Measurements from ENCODE around the gene CEACAM21. TPM values are rescaled to one million over a fixed set of nuclear protein-coding genes. Genes with fewer than 3 reads are reported as not detected.

The CEACAM21 gene
- total RNA-seq, 6 experiments from 2014 or later, result 0.49 to 1.4 (median 1.2) TPM; not detected in 1

GRCh38 chr19:41627966-41628675, 52.2 kb downstream of the CEACAM21 start:
- DNase-seq, result no peak
- intact Hi-C loops (cut with DNase I), result no loop called here
- no peaks in the 10 kb centered on the region for H3K36me3 ChIP-seq
- peak in 1 of 4 donors; percentile 14 for ATAC-seq
- TF ChIP-seq CTCF (IDR thresholded peaks at IDR 0.05), result no peak
- no peak for TF ChIP-seq POLR2A (IDR thresholded peaks at IDR 0.05)
- H3K27me3 ChIP-seq, result no peaks in the 10 kb centered on the region
- no peaks in the 10 kb centered on the region for H3K4me1 ChIP-seq
- no peak overlapping the region for H3K4me3 ChIP-seq
- H3K27ac ChIP-seq, result no peak overlapping the region
- H3K9me3 ChIP-seq, result no peaks in the 10 kb centered on the region
- WGBS (ENCODE audit: insufficient coverage, low coverage, low lambda C conversion rate, missing lambda C conversion rate), result 39% methylated on average over 3 of the region's 8 CpGs

Other genes starting within 250 kb of the CEACAM21 start
- gene TGFB1, start 222.2 kb upstream of the CEACAM21 start, total RNA-seq, result 10 to 100 TPM in 2 of 6 experiments, 1 to 10 TPM in 4; 4.9 to 19.1 (median 8.5) TPM
- gene B9D2, start 212.0 kb upstream of the CEACAM21 start, total RNA-seq, result 1 to 10 TPM; 1.7 to 4.4 (median 2.6) TPM
- gene TMEM91, start 199.6 kb upstream of the CEACAM21 start, total RNA-seq, result 1 to 10 TPM; 1.8 to 4.1 (median 3.0) TPM
- gene EXOSC5, start 178.8 kb upstream of the CEACAM21 start, total RNA-seq, result 10 to 100 TPM in 5 of 6 experiments, 1 to 10 TPM in 1; 6.1 to 26.6 (median 14.1) TPM
- 10 to 100 TPM; 32.1 to 68.7 (median 48.9) TPM for gene BCKDHA, start 178.3 kb upstream of the CEACAM21 start, total RNA-seq
- 1 to 10 TPM in 1 of 6 experiments, under 1 TPM in 5; 0.50 to 1.2 (median 0.63) TPM for gene B3GNT8, start 148.8 kb upstream of the CEACAM21 start, total RNA-seq
- 10 to 100 TPM; 18.9 to 30.5 (median 22.5) TPM for gene DMAC2, start 136.3 kb upstream of the CEACAM21 start, total RNA-seq
- not detected for gene ERICH4, start 133.0 kb upstream of the CEACAM21 start, total RNA-seq
- gene CEACAM4, start 50.9 kb downstream of the CEACAM21 start, total RNA-seq, result 1 to 10 TPM in 2 of 6 experiments, under 1 TPM in 4; 0.29 to 3.4 (median 0.58) TPM
- gene CEACAM7, start 112.1 kb downstream of the CEACAM21 start, total RNA-seq, result not detected
- gene CEACAM5, start 132.5 kb downstream of the CEACAM21 start, total RNA-seq, result not detected
- under 1 TPM in 4 of 6 experiments, not detected in 2; 0.18 to 0.44 (median 0.23) TPM for gene CEACAM6, start 179.4 kb downstream of the CEACAM21 start, total RNA-seq
- under 1 TPM; 0.42 to 0.73 (median 0.51) TPM for gene CEACAM3, start 220.4 kb downstream of the CEACAM21 start, total RNA-seq